Upper lobe of left lung (tissue), 4 donors: ENCODE results near the gene VPS26B.

Experiments used
- EP300 ChIP-seq, 4 donors: sonication (generic); formaldehyde crosslinking; IDR thresholded peaks; one replicate each; pipeline ENCODE4 v1.5.1; 2017; ENCODE audit warnings: antibody characterized with exemption in 4 of 4, control low read depth in 2 of 4
- TF ChIP-seq, protein P1 (sequence below), 6 experiments: fragments of 450-650 bp in 4 of 6; fragments of 200-600 bp in 2 of 6; sonication (generic) in 2 of 6; IDR thresholded peaks; one replicate each; pipeline ENCODE4 v1.5.1; 2016 to 2019; ENCODE audit warnings: antibody characterized with exemption in 6 of 6

DNA sequence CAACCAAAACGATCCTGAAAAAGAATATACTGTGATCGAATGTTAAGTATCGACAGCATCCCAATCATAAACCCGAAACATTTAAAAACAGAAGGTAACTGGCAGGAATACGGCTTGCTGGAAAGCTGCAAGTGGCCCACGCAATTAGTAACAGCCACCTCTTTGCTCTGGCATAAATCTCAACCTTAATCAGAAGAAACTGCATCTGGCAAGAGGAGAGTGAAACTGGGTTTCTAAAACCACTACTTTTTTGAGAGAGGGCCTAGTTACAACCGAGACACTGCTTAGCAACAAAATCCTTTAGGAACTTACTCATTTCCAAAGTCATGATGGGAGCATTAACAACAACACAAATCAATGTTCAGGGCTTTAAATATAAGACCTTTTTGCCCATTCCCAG, 8.6 kb upstream of the VPS26B start:
- TF ChIP-seq, protein P1, sequence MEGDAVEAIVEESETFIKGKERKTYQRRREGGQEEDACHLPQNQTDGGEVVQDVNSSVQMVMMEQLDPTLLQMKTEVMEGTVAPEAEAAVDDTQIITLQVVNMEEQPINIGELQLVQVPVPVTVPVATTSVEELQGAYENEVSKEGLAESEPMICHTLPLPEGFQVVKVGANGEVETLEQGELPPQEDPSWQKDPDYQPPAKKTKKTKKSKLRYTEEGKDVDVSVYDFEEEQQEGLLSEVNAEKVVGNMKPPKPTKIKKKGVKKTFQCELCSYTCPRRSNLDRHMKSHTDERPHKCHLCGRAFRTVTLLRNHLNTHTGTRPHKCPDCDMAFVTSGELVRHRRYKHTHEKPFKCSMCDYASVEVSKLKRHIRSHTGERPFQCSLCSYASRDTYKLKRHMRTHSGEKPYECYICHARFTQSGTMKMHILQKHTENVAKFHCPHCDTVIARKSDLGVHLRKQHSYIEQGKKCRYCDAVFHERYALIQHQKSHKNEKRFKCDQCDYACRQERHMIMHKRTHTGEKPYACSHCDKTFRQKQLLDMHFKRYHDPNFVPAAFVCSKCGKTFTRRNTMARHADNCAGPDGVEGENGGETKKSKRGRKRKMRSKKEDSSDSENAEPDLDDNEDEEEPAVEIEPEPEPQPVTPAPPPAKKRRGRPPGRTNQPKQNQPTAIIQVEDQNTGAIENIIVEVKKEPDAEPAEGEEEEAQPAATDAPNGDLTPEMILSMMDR (IDR thresholded peaks at IDR 0.05) = no peak
- no peak for TF ChIP-seq EP300 (IDR thresholded peaks at IDR 0.05)
